Activated gamma-delta T cell treated with anti-CD3 and anti-CD28 coated beads, Interleukin-2, amount 50 U/mL, for 16 hours (primary cell): ENCODE data around the gene CMSS1.
"Not testable (repeated sequence)": the region's sequence is repeated elsewhere in the genome, so short reads cannot be mapped to it uniquely, and the experiment has no call there.

ENCODE experiments used
- DNase-seq: peaks from one replicate; pipeline ENCODE4 v3.0.0-alpha.2; 2020; ENCODE audit warnings: low read depth

Gene CMSS1

GRCh38 chr3:100024520-100025303 is 207.1 kb downstream of the CMSS1 start:
- no peak for DNase-seq

DNA sequence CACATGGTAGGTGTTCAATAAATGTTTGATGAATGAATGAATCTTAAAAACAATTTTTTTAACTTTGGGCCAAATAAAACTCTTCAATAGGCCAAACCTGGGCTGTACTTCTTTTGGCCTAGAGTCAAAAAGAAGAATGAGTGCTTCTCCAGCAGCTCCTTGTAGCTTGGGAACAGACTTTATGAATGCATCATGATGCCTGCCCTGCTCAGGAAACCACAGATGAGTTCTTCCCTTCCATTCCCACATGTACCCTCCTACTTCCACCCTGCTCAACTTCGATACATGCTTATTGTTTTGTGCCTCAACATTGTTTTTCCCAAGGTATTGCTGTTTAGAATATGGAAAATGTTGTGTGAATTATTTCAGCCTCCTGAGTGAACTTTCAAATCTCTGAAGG is 209.7 kb downstream of the CMSS1 start:
- no peak for DNase-seq

DNA sequence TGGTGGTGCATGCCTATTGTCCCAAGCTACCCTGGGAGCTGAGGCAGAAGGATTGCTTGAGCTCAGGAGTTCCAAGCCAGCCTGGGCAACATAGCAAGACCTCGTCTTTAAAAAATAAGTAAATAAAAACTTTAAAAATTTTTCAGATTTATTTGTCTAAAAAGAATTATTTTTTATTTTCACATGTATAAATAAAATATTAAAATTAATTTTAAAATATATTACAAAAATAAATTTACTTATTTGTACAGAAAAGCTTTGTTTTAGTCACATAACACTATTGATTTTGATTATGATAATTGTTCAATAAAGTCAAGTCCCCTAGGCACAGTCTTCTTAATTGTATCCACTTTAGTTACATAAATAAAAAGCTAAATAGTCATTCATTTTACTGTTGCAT is 211.4 kb downstream of the CMSS1 start:
- no peak for DNase-seq

GRCh38 chr3:100029689-100030088 is 212.0 kb downstream of the CMSS1 start:
- DNase-seq = no peak

GRCh38 chr3:100030346-100030745 is 212.7 kb downstream of the CMSS1 start:
- DNase-seq = no peak

- DNase-seq = no peak
Measured at GRCh38 chr3:100030914-100031425, 213.3 kb downstream of the CMSS1 start.

DNA sequence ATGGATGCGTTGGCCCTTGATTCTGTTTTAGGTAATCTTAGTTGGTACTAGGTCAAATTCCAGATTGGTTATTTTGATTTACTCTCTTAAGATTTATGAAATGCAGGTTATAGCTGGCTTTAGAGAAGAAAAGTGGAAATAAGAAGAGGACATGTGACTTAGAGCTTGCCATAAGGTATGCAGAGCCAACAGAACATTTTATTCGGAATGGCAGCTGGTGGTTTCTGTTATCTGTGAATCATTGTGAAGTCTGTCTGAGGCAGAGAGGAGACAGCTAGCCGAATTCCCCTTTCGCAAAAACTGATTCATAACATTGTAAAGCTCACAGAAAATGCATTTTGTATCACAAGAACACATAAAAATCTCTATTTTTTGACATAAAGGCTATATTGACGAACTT is 214.6 kb downstream of the CMSS1 start:
- no peak for DNase-seq

- no peak for DNase-seq
Measured at GRCh38 chr3:100033184-100033583, 215.5 kb downstream of the CMSS1 start.

DNA sequence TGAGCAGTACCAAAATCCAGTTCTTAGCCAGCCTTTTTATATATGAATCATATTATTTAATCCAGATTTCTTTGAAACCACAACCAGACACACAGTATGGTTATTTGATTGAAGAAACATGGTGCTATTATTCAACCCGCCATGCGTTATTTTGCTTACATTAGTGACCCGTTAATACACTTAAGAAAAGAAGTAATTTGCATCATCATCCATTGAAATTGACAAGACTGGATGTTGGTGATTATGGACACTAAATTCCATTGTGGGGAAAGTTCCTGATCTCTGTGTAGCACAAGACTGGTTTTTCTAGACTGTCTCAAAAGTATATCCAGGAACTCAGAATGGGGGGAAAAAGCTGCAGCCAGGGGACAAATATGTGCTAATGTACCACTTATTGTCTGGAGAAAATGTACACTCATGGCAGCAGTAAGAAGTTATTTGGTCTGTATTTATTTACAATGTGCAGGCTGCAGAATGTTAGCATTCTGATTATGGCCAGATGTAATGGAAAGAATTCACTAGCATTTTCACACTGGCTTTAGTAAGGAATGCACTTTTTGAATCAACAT is 216.3 kb downstream of the CMSS1 start:
- no peak for DNase-seq

- no peak for DNase-seq
Measured at GRCh38 chr3:100039075-100039474, 221.4 kb downstream of the CMSS1 start.

DNA sequence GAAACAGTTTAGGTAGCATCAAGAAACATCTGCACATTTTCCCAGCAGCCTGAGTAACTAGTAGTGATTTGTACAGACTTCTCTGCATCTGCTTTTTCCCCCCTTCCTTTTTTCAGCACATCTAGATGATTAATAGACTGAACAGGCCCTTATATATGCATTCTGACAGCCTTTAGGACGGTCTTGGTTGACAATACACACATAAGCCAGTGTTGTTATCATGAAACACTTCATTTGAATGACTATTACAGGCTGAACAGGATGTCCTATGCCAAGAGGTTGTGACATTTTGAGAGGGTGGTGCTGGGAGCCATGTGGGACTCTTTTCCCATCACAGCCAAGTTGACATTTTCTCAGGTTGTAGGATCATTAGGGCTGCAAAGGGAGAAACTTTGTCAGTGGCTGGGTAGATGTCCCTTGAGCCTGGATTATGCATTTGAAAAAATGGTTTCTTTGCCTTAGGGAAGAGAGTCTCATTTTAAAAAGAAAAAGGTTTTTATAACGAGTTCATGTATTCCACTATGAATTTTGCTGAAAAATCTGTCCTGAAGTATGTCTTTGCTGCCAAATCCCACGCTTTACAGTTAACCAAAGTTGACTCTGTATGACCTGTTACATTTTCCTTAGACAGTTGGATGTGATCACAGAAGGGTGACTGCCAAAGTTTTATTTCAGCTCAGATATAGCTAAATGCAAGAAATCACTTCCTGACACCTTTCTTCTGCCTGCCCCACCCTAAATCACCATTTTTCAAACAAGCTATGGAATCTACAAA is 223.0 kb downstream of the CMSS1 start:
- DNase-seq = no peak

DNA sequence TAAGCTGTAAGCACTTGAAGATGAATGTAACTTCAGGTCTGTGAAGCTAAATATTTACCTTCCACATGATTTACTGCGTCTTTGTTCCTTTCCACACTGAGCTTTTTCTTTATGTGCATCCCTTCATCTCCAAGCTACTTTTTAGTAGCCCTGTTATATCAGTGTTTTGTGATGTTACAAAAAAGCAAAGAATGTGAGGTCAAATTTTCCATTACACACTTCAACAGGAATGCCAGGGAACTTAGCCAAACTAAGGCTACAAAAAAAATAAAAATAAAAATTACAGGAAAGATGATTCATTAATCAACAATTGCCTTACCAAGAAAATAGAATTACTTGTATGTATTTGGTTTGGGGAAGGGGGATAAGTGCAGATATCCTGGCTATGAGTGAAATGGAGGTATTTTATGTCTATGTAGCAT is 223.7 kb downstream of the CMSS1 start:
- DNase-seq = no peak

DNA sequence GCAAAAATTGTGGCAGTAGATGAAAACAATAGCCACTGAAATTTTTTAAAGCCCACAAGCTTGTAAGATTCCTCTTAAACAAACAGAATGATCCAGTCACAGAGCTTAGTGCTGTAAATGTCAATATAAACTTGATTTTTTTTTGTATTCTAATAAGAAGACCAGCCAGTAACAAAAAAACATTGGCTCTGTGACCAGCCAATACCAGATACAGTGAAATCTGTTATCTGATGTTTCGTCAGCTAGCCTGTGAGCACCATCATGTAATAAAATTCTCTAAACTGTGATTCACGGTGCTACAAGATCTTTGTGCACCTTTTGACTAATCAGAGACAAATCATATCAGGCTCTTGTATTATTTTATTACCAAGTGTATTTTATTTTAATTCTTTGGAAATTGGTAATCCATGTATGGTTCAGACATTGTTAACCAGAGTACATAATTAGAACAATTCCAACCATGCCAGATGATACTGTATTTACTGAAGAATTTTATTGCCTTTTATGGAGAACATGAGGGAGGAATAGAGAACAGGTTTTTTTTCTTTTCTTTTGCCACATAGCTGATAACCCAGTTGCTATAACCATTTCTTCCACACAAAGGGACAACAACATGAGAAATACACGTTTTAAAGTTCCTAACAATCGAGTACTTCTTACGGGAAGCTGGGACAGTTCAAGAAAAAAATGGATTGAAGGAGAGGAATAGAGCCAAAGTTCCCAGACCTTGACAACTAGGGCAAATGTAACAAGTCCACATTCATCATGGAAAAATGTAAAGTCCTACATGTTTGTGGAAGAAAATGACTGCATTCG is 224.7 kb downstream of the CMSS1 start:
- no peak for DNase-seq

DNA sequence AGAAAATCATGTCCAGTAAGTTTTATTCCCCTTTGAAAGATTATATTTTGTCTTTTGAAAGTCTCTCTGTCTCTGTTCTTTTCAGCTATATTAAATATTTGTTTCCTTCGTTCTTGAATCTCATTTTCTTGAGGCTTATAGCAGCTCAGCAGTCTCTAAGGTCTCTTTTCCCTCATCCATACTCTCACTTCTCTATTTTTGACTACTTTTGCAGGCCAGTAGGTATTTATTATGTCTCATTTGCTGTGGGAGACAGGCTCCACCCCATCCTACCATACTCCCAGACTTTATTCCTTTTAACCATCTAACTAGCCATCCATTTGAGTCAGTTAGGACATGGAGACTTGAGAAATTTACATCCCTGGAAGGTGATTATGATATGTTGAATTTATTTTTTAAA is 225.6 kb downstream of the CMSS1 start:
- no peak for DNase-seq

- no peak for DNase-seq
Measured at GRCh38 chr3:100044369-100044768, 226.7 kb downstream of the CMSS1 start.

DNA sequence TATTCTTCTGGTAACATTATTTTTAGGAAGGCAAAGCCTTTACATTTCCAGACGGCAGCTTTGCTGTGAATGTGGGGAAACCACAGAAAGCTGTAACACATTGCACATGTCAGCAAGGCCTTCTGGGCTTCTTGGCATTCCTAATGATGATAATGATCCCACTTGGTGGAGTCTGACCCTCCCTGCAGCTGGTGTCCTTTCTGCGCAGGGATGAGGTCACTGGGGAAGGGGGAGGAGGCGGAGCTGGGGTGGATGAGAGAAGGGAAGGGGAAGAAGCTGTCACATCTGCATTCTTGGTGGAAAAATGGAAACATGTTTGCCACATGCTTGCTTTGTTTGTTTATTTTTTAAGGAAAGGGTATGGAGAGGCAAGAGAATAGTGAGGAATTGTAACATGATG is 228.0 kb downstream of the CMSS1 start:
- DNase-seq = no peak

GRCh38 chr3:100046986-100047385 is 229.3 kb downstream of the CMSS1 start:
- no peak for DNase-seq

GRCh38 chr3:100047455-100048141 is 229.9 kb downstream of the CMSS1 start:
- no peak for DNase-seq

- no peak for DNase-seq
Measured at GRCh38 chr3:100048248-100048647, 230.6 kb downstream of the CMSS1 start.

GRCh38 chr3:100051513-100051912 is 233.9 kb downstream of the CMSS1 start:
- DNase-seq = not testable (repeated sequence)

DNA sequence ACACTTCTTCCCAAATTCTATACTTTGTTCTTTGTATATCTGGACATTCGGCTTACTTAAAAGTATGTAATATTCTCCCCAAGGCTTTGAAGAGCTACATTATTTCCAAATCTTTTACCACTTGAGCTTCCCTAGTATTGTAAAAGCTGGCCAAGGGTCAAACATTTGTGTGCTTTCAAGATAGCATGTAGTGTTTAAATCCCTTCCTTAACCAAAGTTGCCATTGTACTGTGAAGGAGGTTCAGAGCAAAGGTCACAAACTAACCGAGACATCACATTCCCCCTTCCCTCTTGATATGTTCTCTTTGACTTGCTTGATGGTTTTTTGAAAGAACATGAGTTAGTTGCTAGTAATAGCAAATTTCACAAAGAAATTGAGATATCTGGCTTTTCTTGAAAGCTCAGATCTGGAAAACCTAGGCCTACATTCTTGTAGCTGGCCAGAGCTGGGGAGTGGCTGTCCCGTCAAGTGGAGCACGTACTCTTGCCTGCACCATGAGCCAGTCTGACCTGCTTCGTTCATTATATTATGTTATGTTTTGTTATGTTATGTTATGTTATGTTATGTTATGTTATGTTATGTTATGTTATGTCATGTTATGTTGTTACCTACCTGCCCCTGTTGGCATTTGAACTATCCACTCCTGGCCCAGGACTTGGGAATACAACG is 236.4 kb downstream of the CMSS1 start:
- DNase-seq = no peak
